Stimulated activated CD8-positive, alpha-beta memory T cell treated with anti-CD3 and anti-CD28 coated beads, Interleukin-7, amount 100 ng/mL, for 24 hours (primary cell): ENCODE results near the gene SHC3.

Source experiments
- DNase-seq: peaks from one replicate; pipeline ENCODE4 v3.0.0-alpha.2; 2020; ENCODE audit warnings: low read depth

Gene SHC3

DNA sequence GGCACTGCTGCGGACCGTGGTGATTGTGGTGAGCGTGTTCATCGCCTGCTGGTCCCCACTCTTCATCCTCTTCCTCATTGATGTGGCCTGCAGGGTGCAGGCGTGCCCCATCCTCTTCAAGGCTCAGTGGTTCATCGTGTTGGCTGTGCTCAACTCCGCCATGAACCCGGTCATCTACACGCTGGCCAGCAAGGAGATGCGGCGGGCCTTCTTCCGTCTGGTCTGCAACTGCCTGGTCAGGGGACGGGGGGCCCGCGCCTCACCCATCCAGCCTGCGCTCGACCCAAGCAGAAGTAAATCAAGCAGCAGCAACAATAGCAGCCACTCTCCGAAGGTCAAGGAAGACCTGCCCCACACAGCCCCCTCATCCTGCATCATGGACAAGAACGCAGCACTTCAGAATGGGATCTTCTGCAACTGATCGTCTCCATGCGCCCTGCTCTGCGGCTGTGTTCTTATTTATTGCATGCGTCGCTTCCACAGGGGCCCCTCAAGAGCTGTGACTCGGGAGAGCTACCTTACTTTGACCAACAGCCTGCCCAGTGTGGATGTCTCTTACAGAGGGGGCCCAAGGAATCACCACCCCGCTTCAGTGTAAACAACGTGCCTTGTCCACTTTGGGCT is 176.6 kb downstream of the SHC3 start:
- DNase-seq, result no peak

DNA sequence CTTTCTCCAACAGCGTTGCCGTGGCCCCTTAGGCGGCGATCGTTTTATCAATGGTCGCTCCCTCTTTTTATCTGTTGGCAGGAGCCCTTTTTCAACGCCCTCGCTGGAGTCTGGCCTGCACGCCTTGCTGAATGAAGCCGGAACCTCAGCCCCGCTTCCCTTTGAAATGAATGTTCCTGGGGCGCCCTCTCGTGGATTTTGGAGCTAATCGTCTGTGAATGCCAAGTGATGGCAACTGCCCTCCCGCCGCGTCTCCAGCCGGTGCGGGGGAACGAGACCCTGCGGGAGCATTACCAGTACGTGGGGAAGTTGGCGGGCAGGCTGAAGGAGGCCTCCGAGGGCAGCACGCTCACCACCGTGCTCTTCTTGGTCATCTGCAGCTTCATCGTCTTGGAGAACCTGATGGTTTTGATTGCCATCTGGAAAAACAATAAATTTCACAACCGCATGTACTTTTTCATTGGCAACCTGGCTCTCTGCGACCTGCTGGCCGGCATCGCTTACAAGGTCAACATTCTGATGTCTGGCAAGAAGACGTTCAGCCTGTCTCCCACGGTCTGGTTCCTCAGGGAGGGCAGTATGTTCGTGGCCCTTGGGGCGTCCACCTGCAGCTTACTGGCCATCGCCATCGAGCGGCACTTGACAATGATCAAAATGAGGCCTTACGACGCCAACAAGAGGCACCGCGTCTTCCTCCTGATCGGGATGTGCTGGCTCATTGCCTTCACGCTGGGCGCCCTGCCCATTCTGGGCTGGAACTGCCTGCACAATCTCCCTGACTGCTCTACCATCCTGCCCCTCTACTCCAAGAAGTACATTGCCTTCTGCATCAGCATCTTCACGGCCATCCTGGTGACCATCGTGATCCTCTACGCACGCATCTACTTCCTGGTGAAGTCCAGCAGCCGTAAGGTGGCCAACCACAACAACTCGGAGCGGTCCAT is 177.4 kb downstream of the SHC3 start:
- DNase-seq, result peak; percentile 68

DNA sequence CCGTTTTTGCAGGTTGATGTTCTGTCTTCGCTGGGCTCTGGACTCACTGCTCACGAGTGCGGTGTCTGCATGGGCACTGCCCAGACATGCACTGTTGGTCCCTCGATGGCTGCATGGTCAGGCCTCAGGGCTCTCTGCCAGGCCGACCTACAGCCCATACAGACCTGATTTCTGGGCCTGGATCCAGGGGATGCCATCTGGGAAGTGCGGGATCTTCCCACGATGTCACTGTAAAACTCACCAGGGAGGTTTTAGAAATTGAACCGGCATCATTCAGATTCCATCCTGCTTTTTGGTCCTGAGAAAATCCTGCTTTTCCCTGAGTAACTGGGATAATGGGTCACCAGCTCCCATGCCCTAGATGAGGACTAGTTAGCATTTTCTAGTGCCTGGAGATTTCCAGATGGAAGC is 178.2 kb downstream of the SHC3 start:
- no peak for DNase-seq

- no peak for DNase-seq
These were observed 179.7 kb downstream of the SHC3 start for GRCh38 chr9:88998911-88999310.

DNA sequence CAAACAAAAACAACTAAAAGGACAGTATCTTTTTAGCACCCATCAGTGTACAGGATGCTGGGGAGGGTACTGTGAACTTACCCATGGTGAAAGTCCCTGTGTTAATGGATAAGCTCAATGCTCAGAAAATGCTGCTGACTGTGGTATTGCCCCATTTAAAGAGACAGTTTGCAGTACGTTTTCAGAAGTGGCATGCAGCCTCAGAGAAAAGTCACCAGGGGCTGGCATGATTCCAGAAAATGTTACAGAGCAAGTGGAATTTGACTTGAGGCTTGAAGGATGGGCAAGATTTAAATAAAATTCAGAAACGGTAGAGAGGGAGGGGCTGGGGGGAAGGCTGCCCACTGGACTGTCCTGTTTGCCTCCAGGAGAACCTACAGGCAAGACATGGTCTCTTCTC is 180.1 kb downstream of the SHC3 start:
- DNase-seq, result no peak

GRCh38 chr9:88997646-88998045 is 181.0 kb downstream of the SHC3 start:
- DNase-seq, result no peak

DNA sequence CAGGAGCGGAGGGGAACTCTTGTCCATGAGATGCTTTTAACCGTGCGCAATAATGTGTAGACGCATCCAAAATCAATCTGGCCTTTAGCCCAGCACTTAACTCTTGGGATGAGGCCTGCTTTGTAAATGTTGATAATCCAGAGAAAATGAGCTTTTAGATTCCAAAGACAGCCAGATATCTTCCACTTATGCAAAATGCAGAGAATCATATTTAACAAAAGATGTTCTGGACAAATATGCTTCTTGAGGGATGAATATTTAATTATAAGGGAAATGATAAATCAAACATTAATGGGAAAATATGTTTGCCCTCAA is 181.7 kb downstream of the SHC3 start:
- DNase-seq, result no peak

DNA sequence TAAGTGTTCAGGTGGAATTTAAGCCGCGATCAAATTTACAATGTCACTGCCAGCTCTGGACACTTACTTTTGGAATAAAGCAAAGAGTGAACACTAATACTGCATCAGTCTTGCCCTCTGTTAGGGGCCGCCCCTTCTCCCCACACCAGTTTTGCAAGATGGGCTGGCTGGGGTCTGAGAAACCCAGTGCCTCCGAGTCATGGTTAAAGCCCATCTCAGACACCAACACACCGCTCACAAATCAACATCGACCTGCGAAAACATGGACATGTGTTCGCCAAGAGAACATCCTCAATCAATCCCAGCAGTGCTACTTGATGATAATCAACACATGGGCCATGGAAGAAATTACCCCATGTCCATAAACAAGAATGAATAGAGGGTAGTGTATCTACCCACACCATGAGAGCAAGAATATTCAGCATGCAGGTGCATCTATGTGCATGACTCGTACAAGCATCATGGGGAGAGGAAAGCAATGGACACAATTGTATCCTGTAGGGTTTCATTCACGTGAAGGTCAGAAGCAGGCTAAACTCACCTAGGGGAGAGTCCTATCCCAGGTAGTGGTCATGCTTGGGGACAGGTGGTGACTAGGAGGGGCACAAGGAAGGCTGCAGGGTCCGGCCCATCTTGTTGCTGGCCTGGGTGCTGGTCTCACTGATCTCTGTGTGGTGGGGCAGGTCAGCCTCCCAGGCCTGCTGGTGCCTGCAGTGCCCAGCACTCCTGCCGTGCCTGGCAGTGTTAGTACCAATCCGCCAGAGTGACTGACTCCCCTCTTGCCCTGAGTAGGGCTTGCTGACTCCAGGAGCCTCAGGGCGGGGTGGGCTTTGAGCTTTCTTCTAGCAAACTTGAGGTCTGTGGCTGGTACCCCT is 182.3 kb downstream of the SHC3 start:
- no peak for DNase-seq

DNA sequence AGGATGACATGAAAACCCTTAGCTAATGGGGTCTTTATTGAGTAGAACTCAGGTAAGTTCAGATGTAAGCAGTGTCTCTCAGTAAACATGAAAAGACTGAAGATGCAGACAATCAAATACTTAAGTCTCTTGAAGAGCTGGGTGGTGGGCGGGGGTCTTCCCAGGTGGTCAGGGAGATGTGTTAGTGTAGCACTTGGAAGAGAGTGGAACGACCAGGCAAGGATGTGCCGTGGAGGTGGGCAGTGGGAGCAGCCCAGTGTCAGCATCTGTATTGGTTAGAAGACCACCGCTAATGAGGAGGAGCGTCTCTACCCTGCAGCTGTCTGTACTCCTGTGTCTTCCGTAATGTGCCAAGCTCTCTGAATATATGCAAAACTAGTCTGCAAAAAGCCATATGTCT is 183.0 kb downstream of the SHC3 start:
- DNase-seq, result no peak

- DNase-seq, result no peak
These were observed 183.4 kb downstream of the SHC3 start for GRCh38 chr9:88995200-88995577.

DNA sequence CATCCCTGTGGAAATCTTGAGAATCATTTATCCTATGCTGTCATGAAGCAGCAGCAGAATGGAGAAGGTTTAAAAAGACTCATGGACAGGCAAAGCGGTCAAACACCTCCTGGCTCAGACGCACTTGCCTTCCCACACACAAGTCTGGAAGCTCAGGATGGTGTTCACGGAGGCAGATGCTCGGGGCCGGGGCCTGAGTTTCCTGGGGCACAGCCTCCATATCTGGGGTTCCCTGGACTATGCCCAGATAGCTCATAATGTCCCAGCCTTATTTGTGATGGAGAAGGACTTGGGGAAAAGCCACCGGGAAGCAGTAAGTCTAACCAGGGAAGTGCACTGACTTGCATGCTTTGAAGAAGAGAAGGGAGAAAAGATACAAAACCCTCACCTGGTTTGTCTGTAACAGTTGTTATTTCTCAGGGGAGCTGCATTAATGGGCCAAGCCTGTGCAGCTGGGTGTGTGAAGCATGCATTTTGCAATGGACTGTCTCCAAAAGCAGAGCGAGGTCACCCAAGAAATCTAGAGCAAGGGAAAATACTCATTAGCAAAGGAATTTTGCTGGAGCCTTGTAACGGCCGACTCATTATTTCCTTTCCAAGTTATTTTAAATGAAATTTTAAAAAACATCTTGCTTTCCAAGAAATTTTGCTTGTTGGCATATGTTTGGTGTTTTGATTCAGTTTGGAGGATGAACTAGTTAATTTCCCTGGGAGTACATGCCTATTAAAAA is 184.0 kb downstream of the SHC3 start:
- no peak for DNase-seq

- DNase-seq, result no peak
These were observed 184.7 kb downstream of the SHC3 start for GRCh38 chr9:88993871-88994460.

GRCh38 chr9:88993327-88993726 is 185.3 kb downstream of the SHC3 start:
- no peak for DNase-seq

DNA sequence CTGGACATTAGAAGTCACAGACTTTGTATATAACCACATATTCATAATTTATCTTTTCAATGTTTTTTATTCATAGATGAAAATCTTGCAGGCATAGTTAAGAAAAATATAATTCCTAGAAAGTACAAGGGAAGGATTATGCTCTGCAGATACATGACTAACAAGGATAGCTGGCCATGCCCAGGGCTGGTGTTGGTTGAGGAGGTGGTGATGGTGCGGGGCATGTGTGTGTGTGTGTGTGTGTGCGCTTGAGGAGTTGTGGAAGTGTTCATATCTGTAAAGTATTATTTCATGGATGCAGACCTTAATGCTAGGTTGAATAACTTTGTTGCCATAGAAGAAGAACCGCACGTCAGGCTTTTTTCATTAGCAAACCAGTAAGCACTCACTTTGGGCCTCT is 186.1 kb downstream of the SHC3 start:
- no peak for DNase-seq

DNA sequence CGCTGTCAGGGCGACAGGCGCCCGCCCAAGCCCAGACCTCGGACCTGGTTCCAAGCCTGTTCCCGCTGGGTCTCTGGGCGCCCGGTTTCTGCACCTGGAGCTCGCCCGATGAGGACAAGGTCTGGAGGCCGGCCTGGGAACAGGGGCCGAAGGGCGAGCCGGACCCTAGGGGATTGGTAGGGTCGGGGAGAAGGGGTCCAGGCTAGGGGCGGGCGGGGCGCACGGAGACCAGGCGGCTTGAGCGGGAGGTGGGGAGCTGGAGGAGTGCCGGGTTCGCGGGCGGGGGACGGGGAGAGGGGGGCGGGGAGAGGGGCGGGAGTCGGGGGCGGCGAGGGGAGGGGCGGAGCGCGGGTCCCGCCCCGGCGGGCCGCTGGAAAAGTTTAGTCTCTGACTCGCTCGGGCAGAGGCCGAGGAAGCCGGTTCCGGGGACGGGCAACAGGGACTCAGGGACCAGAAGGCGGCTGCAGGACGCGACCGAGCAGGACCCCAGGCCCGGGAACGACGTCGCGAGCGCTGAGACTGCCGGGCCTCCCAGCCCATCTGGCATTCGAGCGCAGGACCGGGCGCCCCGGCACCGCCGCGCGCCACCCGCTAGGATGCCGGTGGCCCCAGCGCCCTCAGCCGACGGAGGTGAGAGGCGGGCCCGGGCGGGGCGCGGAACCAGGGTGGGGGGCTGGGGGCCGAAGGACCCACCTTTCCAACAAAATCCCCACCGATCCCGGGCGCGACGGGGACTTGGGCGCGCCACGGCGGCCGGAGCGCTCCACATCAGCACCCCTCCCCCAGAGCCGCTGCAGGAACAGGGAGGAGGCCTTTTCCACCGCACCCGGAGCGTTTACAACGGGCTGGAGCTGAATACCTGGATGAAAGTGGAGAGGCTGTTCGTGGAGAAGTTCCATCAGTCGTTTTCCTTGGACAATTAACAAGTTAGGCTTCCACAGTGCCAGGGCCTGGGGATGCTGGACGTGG is 187.3 kb downstream of the SHC3 start, which contains the start of gene S1PR3:
Gene S1PR3, plus strand, starts transcription at position 403 of the 969 bp plus-strand sequence. CDS start 9,733 bp downstream, outside the sequence.
- peak; percentile 6 for DNase-seq

- no peak for DNase-seq
These were observed 187.9 kb downstream of the SHC3 start for GRCh38 chr9:88990729-88991065.

- no peak for DNase-seq
These were observed 188.4 kb downstream of the SHC3 start for GRCh38 chr9:88990041-88990728.

DNA sequence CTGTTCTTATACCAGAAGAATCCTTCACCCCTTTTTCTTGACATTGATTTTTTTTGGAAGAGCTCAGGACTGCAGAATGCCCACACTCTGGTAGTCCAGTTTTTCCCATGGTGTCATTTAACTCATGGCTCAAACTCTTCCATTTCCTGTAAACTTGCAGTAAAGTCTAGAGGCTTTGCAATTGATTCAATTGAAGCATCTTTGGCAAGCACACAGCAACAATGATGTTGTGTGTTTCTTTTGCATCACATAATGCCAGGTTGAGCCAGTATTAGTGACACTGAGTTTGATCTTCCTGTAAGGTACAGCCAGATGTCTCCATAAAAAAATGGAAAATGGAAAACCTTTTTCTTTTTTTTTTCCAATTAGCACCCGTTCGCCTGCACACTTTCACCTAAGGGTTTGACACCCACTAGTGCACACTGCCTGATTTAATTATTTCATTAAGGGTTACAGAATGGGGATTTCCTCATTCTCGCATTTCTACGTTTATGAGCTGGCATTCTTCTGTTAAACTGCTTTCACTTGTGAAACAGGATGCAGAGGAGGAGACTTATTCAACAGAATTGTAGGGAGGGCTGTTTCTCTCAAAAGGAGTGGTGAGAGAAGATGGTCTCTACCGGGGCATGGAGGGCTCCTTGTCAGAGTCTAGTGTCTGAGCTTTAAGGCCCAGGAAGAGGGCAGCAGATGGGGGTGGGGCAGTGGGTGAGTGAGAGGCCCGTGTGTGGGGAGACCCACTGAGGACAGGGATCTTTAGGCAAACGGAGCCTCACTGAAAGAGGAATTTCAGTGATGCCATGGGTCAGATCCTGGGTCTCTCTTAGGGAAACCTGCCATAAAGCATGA is 189.6 kb downstream of the SHC3 start:
- no peak for DNase-seq

- DNase-seq, result no peak
These were observed 191.0 kb downstream of the SHC3 start for GRCh38 chr9:88987661-88988060.
